IMR-90 (cell line): Measurements from ENCODE around the gene DUSP16. TPM values are rescaled to one million over a fixed set of nuclear protein-coding genes. Genes with fewer than 3 reads are reported as not detected.

ENCODE experiments used
- ATAC-seq: fragments of 200-7000 bp; cut with Tn5 transposase; 2 replicates; pipeline ENCODE4 v1.9.1; 2020; ENCODE audit warnings: low read depth, mild to moderate bottlenecking, moderate library complexity
- BruUV-seq: library from RNA; stranded (reverse); fragments of 400-500 nt; replicated peaks from 2 replicates; lab custom pipeline; 2021; lab: Mats Ljungman, UMichigan
- CTCF ChIA-PET: fragments of 300-600 bp; formaldehyde crosslinking; extraction: SDS; loops from one replicate; lab custom pipeline; 2021; ENCODE audit warnings: antibody characterized with exemption; lab: Yijun Ruan, JAX
- POLR2A ChIA-PET: fragments of 300-600 bp; sonication (Branson Sonifier 250); formaldehyde crosslinking; loops from one replicate; lab custom pipeline; 2022; ENCODE audit warnings: antibody characterized with exemption; ENCODE audit not compliant: unreplicated experiment; lab: Charles Lee
- DNase-seq: peaks from one replicate; pipeline ENCODE4 v3.0.0; 2013
- H2AFZ ChIP-seq: replicated peaks from 2 replicates; pipeline ENCODE3; 2013; ENCODE audit warnings: low read length, mild to moderate bottlenecking; ENCODE audit not compliant: poor library complexity
- H2AK5ac ChIP-seq: 2 replicates; pipeline ENCODE4 v1.6.1; 2013; ENCODE audit warnings: low read depth, low read length, inconsistent platforms
- H2AK9ac ChIP-seq: replicated peaks from 2 replicates; pipeline ENCODE3; 2013; ENCODE audit warnings: mild to moderate bottlenecking, low read depth, low read length, moderate library complexity; ENCODE audit not compliant: poor library complexity
- H2BK120ac ChIP-seq: 2 replicates; pipeline ENCODE4 v1.6.1; 2013; ENCODE audit warnings: low read depth, low read length, inconsistent platforms
- H2BK15ac ChIP-seq: 3 replicates; pipeline ENCODE4 v1.6.1; 2013; ENCODE audit warnings: low read depth, low read length, inconsistent platforms
- H2BK20ac ChIP-seq: 2 replicates; pipeline ENCODE4 v1.6.1; 2013; ENCODE audit warnings: low read depth, mild to moderate bottlenecking, inconsistent platforms, low read length, moderate library complexity
- H2BK5ac ChIP-seq: 2 replicates; pipeline ENCODE4 v1.6.1; 2013; ENCODE audit warnings: mild to moderate bottlenecking, low read depth, low read length, inconsistent platforms; ENCODE audit not compliant: poor library complexity, severe bottlenecking
- H3K14ac ChIP-seq: replicated peaks from 2 replicates; pipeline ENCODE4 v1.6.1; 2013; ENCODE audit warnings: low read depth, low read length, inconsistent platforms
- H3K18ac ChIP-seq: 2 replicates; pipeline ENCODE4 v1.6.1; 2013; ENCODE audit warnings: low read depth, low read length, control low read depth
- H3K23ac ChIP-seq: 2 replicates; pipeline ENCODE4 v1.6.1; 2013; ENCODE audit warnings: low read depth, low read length, inconsistent platforms
- H3K27ac ChIP-seq: 2 replicates; pipeline ENCODE4 v1.5.1; 2013; ENCODE audit warnings: mild to moderate bottlenecking, control low read depth, low read length; ENCODE audit not compliant: insufficient read depth
- H3K27me3 ChIP-seq: 2 replicates; pipeline ENCODE4 v1.6.1; 2013; ENCODE audit warnings: low read length; ENCODE audit not compliant: control insufficient read depth, insufficient read depth
- H3K36me3 ChIP-seq: 2 replicates; pipeline ENCODE4 v1.6.1; 2013; ENCODE audit warnings: low read length, mixed read lengths; ENCODE audit not compliant: control insufficient read depth, insufficient read depth
- H3K4ac ChIP-seq: 2 replicates; pipeline ENCODE4 v1.6.1; 2013; ENCODE audit warnings: low read depth, low read length, inconsistent platforms
- H3K4me1 ChIP-seq: 2 replicates; pipeline ENCODE4 v1.6.1; 2013; ENCODE audit warnings: low read length, mixed read lengths; ENCODE audit not compliant: control insufficient read depth, insufficient read depth
- H3K4me2 ChIP-seq: 2 replicates; pipeline ENCODE4 v1.6.1; 2013; ENCODE audit warnings: low read depth, mild to moderate bottlenecking, control low read depth, low read length, moderate library complexity
- H3K4me3 ChIP-seq: 2 replicates; pipeline ENCODE4 v1.5.1; 2013; ENCODE audit warnings: low read depth, mild to moderate bottlenecking, control low read depth, low read length, moderate library complexity; ENCODE audit not compliant: insufficient read depth
- H3K56ac ChIP-seq: 2 replicates; pipeline ENCODE4 v1.6.1; 2013; ENCODE audit warnings: low read length, inconsistent platforms; ENCODE audit not compliant: insufficient read depth; ENCODE audit errors: extremely low read depth
- H3K79me1 ChIP-seq, 2 experiments: 2 replicates each; pipeline ENCODE4 v1.6.1; 2013; ENCODE audit warnings: low read length in 2 of 2, inconsistent platforms in 1 of 2, low read depth in 1 of 2
- H3K9ac ChIP-seq: 2 replicates; pipeline ENCODE4 v1.6.1; 2013; ENCODE audit warnings: low read depth, low read length, control low read depth
- H3K9me1 ChIP-seq: 2 replicates; pipeline ENCODE4 v1.6.1; 2013; ENCODE audit warnings: low read length, inconsistent platforms; ENCODE audit not compliant: insufficient read depth
- H3K9me3 ChIP-seq: 2 replicates; pipeline ENCODE4 v1.6.1; 2013; ENCODE audit warnings: low read length; ENCODE audit not compliant: control insufficient read depth, insufficient read depth
- H4K20me1 ChIP-seq: 2 replicates; pipeline ENCODE4 v1.6.1; 2013; ENCODE audit warnings: low read length, inconsistent platforms; ENCODE audit not compliant: insufficient read depth
- H4K5ac ChIP-seq: 2 replicates; pipeline ENCODE4 v1.6.1; 2013; ENCODE audit warnings: mild to moderate bottlenecking, low read depth, low read length, control low read depth
- H4K8ac ChIP-seq, 2 experiments: 2 replicates each; pipeline ENCODE4 v1.6.1; 2013; ENCODE audit warnings: low read depth in 2 of 2, low read length in 2 of 2, control low read depth in 1 of 2, inconsistent platforms in 1 of 2
- H4K91ac ChIP-seq: 2 replicates; pipeline ENCODE4 v1.6.1; 2013; ENCODE audit warnings: low read depth, low read length, inconsistent platforms; ENCODE audit not compliant: insufficient read depth
- BHLHE40 ChIP-seq: fragments of 150-350 bp; IDR thresholded peaks from 2 replicates; pipeline ENCODE4 v1.6.1; 2016; ENCODE audit warnings: mild to moderate bottlenecking, low read depth, low read length
- CEBPB ChIP-seq: IDR thresholded peaks from 2 replicates; pipeline ENCODE4 v1.6.1; 2012; ENCODE audit warnings: low read depth, low read length, improper control_type of control experiment
- MAFK ChIP-seq: IDR thresholded peaks from 2 replicates; pipeline ENCODE4 v1.6.1; 2012; ENCODE audit warnings: low read depth, low read length, improper control_type of control experiment
- MAZ ChIP-seq: IDR thresholded peaks from 2 replicates; pipeline ENCODE4 v1.6.1; 2012; ENCODE audit warnings: low read depth, mild to moderate bottlenecking, low read length, improper control_type of control experiment, moderate library complexity, borderline replicate concordance
- NFE2L2 ChIP-seq: fragments of 150-350 bp; IDR thresholded peaks from 2 replicates; pipeline ENCODE4 v1.6.1; 2016; ENCODE audit warnings: low read depth, mild to moderate bottlenecking, low read length
- POLR2A ChIP-seq: IDR thresholded peaks from 2 replicates; pipeline ENCODE4 v1.6.1; 2012; ENCODE audit warnings: mild to moderate bottlenecking, low read depth, low read length
- RAD21 ChIP-seq: IDR thresholded peaks from 2 replicates; pipeline ENCODE4 v1.6.1; 2012; ENCODE audit warnings: low read length, improper control_type of control experiment
- RFX5 ChIP-seq: IDR thresholded peaks from 2 replicates; pipeline ENCODE4 v1.8.0; 2012; ENCODE audit warnings: low read depth, mild to moderate bottlenecking, low read length, moderate library complexity
- WGBS, 2 experiments: methylation state at CpG; one replicate each; pipeline versions ENCODE4 v1.1.5 to v1.1.7; 2013; ENCODE audit warnings: missing lambda C conversion rate in 2 of 2; ENCODE audit not compliant: insufficient read length in 1 of 2; ENCODE audit errors: extremely low coverage in 2 of 2; 5-methylcytosine and 5-hydroxymethylcytosine counted together
- dilution Hi-C: fragments of 300-500 bp; cut with HindIII; formaldehyde crosslinking; loops from one replicate; pipeline ENCODE4 v1.14.3; 2018; ENCODE audit warnings: low sequenced_read_pairs; ENCODE audit not compliant: unreplicated experiment
- in situ Hi-C: fragments of 300-500 bp; cut with MboI; formaldehyde crosslinking; loops from 3 replicates; pipeline ENCODE4 v1.14.3; 2019; ENCODE audit warnings: low sequenced_read_pairs, inconsistent platforms, mixed read lengths
- intact Hi-C: fragments of 100-400 bp; cut with micrococcal nuclease; formaldehyde crosslinking; loops from 2 replicates; pipeline ENCODE4 v1.10.0; 2022
- polyA plus RNA-seq, 3 experiments: library from polyadenylated mRNA; depleted of rRNA; stranded (reverse); fragments of >200 nt; gene quantifications; 2 replicates each; pipeline ENCODE4 v1.2.3, GENCODE V29; 2012; ENCODE audit warnings: low replicate concordance in 1 of 3
- total RNA-seq: library from RNA; depleted of rRNA; stranded (reverse); fragments of >200 nt; gene quantifications from 2 replicates; pipeline ENCODE4 v1.2.3, GENCODE V29; 2012
- TF ChIP-seq, protein P1 (sequence below): fragments of 150-350 bp; IDR thresholded peaks from 2 replicates; pipeline ENCODE4 v1.6.1; 2016; ENCODE audit warnings: low read depth, mild to moderate bottlenecking, low read length, moderate library complexity, borderline replicate concordance

DUSP16 gene
- total and polyA plus RNA-seq, 2 of the 4 experiments (the other 2 are of a cell fraction), result 4.7 to 10.0 TPM

- Histone ChIP-seq H4K20me1 (no peaks in the 10 kb centered on the region), H3K4ac (no peak overlapping the region), H3K14ac (no peak overlapping the region), H3K18ac (no peak overlapping the region), H3K4me2 (no peak overlapping the region), H3K9me1 (no peaks in the 10 kb centered on the region), H3K36me3 (no peaks in the 10 kb centered on the region), H3K4me1 (peaks cover 3% of the 10 kb centered on the region; the same call in 1 of the 2 replicates), H3K56ac (no peak overlapping the region), H2BK20ac (no peak overlapping the region), H2AK9ac (no peak overlapping the region), H2AK5ac (no peak overlapping the region), H2BK5ac (no peak overlapping the region), H3K27me3 (no peaks in the 10 kb centered on the region), H3K79me1 (0 out of 4 replicates have a peak, but pooled peaks cover 4 to 5% of the 10 kb centered on the region in 2 experiments), H3K23ac (no peak overlapping the region), H4K8ac (no peak overlapping the region), H2AFZ (no peak overlapping the region), H3K4me3 (no peak overlapping the region), H3K9me3 (no peaks in the 10 kb centered on the region), H3K27ac (no peak overlapping the region), H4K91ac (no peak overlapping the region), H2BK120ac (no peak overlapping the region), H3K9ac (no peak overlapping the region), H2BK15ac (no peak overlapping the region), H4K5ac (no peak overlapping the region)
- ATAC-seq (no peak), DNase-seq (no peak)
- TF ChIP-seq BHLHE40 (no peak), POLR2A (no peak), CEBPB (no peak), MAZ (no peak), RFX5 (no peak), MAFK (no peak), NFE2L2 (no peak), RAD21 (no peak)
- TF ChIP-seq, protein P1, sequence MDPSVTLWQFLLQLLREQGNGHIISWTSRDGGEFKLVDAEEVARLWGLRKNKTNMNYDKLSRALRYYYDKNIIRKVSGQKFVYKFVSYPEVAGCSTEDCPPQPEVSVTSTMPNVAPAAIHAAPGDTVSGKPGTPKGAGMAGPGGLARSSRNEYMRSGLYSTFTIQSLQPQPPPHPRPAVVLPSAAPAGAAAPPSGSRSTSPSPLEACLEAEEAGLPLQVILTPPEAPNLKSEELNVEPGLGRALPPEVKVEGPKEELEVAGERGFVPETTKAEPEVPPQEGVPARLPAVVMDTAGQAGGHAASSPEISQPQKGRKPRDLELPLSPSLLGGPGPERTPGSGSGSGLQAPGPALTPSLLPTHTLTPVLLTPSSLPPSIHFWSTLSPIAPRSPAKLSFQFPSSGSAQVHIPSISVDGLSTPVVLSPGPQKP, result no peak
- no TSS peak for BruUV-seq
- dilution Hi-C loops, result no loop called here
- intact Hi-C loops, result no loop called here
- in situ Hi-C loops, result no loop called here
- CTCF ChIA-PET, result no interaction called here
- no CpG with 5 or more reads among the region's 1 CpG for WGBS, 2 experiments
- POLR2A ChIA-PET, result no interaction called here
Observed at GRCh38 chr12:12453635-12454034, 109.0 kb downstream of the DUSP16 start.
